PC-3 (cell line): Measurements from ENCODE around the gene REM1.

Experiments used
- CTCF ChIP-seq: fragments of 300-600 bp; sonication (generic); conservative IDR thresholded peaks from 2 replicates; pipeline ENCODE4 v1.5.1; 2017; ENCODE audit warnings: antibody characterized with exemption, low read depth, mild to moderate bottlenecking, low read length
- EZH2 ChIP-seq: fragments of 300-600 bp; sonication (generic); IDR thresholded peaks from one replicate; pipeline ENCODE4 v1.6.1; 2017; ENCODE audit warnings: antibody characterized with exemption, mild to moderate bottlenecking, low read length; ENCODE audit not compliant: unreplicated experiment

DNA sequence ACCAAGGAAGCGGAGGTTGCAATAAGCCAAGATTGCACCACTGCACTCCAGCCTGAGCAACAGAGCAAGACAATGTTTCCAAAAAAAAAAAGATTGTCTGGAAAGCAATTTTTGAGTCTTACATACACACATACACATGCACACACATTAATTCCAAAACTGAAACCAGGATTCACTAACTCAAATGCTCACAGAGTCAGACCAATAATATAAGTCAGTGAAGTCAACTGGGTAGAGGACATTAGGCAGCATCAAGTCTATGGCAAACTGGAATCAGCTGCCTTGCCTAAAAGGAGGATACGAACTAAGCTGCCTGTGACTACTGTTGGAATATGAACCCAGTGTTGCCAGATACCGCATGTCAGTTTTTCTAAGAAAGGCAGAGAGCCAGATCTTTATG lies 15.7 kb downstream of the REM1 start:
- TF ChIP-seq CTCF = no peak
- no peak for TF ChIP-seq EZH2
